Astrocyte (in vitro differentiated cells and primary cell): ENCODE data around the gene CNPY4. TPM values are rescaled to one million over a fixed set of nuclear protein-coding genes. Genes with fewer than 3 reads are reported as not detected.

Experiments used
- DNase-seq: peaks from one replicate; pipeline ENCODE4 v3.0.0-alpha.2; 2010; ENCODE audit warnings: low read depth
- FAIRE-seq: peaks from 2 replicates; lab custom pipeline; 2011; peaks lifted over from hg19 to GRCh38; lab: Jason Lieb, UNC
- H2AFZ ChIP-seq: 2 replicates; pipeline ENCODE4 v1.6.0; 2012; ENCODE audit warnings: low read depth, low read length, inconsistent platforms
- H3K27ac ChIP-seq: 2 replicates; pipeline ENCODE4 v1.5.1; 2011; ENCODE audit warnings: low read depth, low read length, inconsistent platforms
- H3K27me3 ChIP-seq: 2 replicates; pipeline ENCODE4 v1.6.0; 2011; ENCODE audit warnings: low read length, inconsistent platforms; ENCODE audit not compliant: insufficient read depth
- H3K36me3 ChIP-seq: 2 replicates; pipeline ENCODE4 v1.5.1; 2011; ENCODE audit warnings: low read length, inconsistent platforms; ENCODE audit not compliant: insufficient read depth
- H3K4me1 ChIP-seq: 2 replicates; pipeline ENCODE4 v1.5.1; 2011; ENCODE audit warnings: low read length, inconsistent platforms; ENCODE audit not compliant: insufficient read depth
- H3K4me2 ChIP-seq: 2 replicates; pipeline ENCODE4 v1.6.0; 2012; ENCODE audit warnings: low read length, inconsistent platforms
- H3K4me3 ChIP-seq: 2 replicates; pipeline ENCODE4 v1.5.1; 2011; ENCODE audit warnings: low read depth, mild to moderate bottlenecking, low read length, inconsistent platforms; ENCODE audit not compliant: insufficient read depth
- H3K79me2 ChIP-seq: 2 replicates; pipeline ENCODE4 v1.6.0; 2012; ENCODE audit warnings: mild to moderate bottlenecking, low read length, inconsistent platforms; ENCODE audit not compliant: insufficient read depth
- H3K9ac ChIP-seq: 2 replicates; pipeline ENCODE4 v1.6.0; 2012; ENCODE audit warnings: mild to moderate bottlenecking, low read length, inconsistent platforms
- H3K9me3 ChIP-seq: 2 replicates; pipeline ENCODE4 v1.5.1; 2012; ENCODE audit warnings: low read depth, mild to moderate bottlenecking, low read length, inconsistent platforms; ENCODE audit not compliant: insufficient read depth
- H4K20me1 ChIP-seq: 2 replicates; pipeline ENCODE4 v1.6.0; 2012; ENCODE audit warnings: low read length, inconsistent platforms; ENCODE audit not compliant: insufficient read depth
- H3K27ac Mint-ChIP-seq: one replicate; pipeline ENCODE4 v1.8.0; 2021; ENCODE audit warnings: mild to moderate bottlenecking, mixed read lengths; ENCODE audit not compliant: unreplicated experiment
- H3K27me3 Mint-ChIP-seq: one replicate; pipeline ENCODE4 v1.8.0; 2021; ENCODE audit warnings: low read depth, mixed read lengths; ENCODE audit not compliant: unreplicated experiment
- H3K36me3 Mint-ChIP-seq: one replicate; pipeline ENCODE4 v1.8.0; 2021; ENCODE audit warnings: low read depth, mixed read lengths; ENCODE audit not compliant: unreplicated experiment
- H3K4me1 Mint-ChIP-seq: one replicate; pipeline ENCODE4 v1.8.0; 2021; ENCODE audit warnings: low read depth, mixed read lengths; ENCODE audit not compliant: unreplicated experiment
- H3K4me3 Mint-ChIP-seq: one replicate; pipeline ENCODE4 v1.8.0; 2021; ENCODE audit warnings: mild to moderate bottlenecking, moderate library complexity, mixed read lengths; ENCODE audit not compliant: unreplicated experiment
- H3K9me3 Mint-ChIP-seq: one replicate; pipeline ENCODE4 v1.8.0; 2021; ENCODE audit warnings: mild to moderate bottlenecking, mixed read lengths; ENCODE audit not compliant: unreplicated experiment
- EZH2 ChIP-seq: IDR thresholded peaks from 2 replicates; pipeline ENCODE4 v1.6.1; 2012; ENCODE audit warnings: mild to moderate bottlenecking, low read length, inconsistent platforms; ENCODE audit not compliant: insufficient read depth
- total RNA-seq: library from RNA; stranded (reverse); gene quantifications from 2 replicates; pipeline ENCODE4 v1.2.1, GENCODE V29; 2021
- TF ChIP-seq, protein P1 (sequence below): IDR thresholded peaks from 2 replicates; pipeline ENCODE4 v1.5.1; 2011; ENCODE audit warnings: low read depth, mild to moderate bottlenecking, inconsistent platforms, low read length, moderate library complexity; ENCODE audit not compliant: insufficient read depth

The CNPY4 gene
- total RNA-seq, 1 donor from 2014 or later: 16.4 TPM

DNA sequence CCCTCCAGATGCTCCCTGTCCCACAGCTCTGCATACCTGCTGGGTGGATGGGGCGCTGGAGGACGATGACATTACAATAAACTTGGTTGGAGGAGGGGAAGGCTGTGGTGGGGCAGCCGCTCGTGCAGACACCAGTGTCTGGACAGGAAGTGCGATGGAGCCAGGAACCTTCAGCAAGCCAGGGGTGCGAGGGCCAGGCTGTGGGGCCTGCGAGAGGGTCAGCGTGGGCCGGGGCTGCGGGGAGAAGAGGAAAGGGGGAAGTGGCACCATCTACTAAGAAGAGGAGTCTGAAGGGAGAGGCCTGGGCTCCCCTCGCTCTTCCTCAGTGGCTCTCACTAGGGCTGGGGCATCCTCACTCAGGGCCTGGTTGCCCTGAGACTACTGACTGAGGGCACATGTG, 11.5 kb upstream of the CNPY4 start:
- H3K79me2 ChIP-seq: no peaks in the 10 kb centered on the region
- H3K9ac ChIP-seq: no peak overlapping the region
- no peak overlapping the region for H2AFZ ChIP-seq
- Mint-ChIP-seq H3K27ac (no peak overlapping the region), H3K9me3 (no peaks in the 10 kb centered on the region), H3K27me3 (no peaks in the 10 kb centered on the region), H3K36me3 (peaks cover 37% of the 10 kb centered on the region), H3K4me1 (peaks cover 6% of the 10 kb centered on the region), H3K4me3 (no peak overlapping the region)
- H3K4me1 ChIP-seq: peaks cover 2% of the 10 kb centered on the region
- no peak for DNase-seq
- TF ChIP-seq, protein P1, sequence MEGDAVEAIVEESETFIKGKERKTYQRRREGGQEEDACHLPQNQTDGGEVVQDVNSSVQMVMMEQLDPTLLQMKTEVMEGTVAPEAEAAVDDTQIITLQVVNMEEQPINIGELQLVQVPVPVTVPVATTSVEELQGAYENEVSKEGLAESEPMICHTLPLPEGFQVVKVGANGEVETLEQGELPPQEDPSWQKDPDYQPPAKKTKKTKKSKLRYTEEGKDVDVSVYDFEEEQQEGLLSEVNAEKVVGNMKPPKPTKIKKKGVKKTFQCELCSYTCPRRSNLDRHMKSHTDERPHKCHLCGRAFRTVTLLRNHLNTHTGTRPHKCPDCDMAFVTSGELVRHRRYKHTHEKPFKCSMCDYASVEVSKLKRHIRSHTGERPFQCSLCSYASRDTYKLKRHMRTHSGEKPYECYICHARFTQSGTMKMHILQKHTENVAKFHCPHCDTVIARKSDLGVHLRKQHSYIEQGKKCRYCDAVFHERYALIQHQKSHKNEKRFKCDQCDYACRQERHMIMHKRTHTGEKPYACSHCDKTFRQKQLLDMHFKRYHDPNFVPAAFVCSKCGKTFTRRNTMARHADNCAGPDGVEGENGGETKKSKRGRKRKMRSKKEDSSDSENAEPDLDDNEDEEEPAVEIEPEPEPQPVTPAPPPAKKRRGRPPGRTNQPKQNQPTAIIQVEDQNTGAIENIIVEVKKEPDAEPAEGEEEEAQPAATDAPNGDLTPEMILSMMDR: no peak
- no peak for TF ChIP-seq EZH2
- H3K4me2 ChIP-seq: no peak overlapping the region
- H3K27ac ChIP-seq: no peak overlapping the region
- H3K9me3 ChIP-seq: no peaks in the 10 kb centered on the region
- H3K36me3 ChIP-seq: peaks cover 21% of the 10 kb centered on the region
- no peak for FAIRE-seq
- peaks cover 13% of the 10 kb centered on the region for H4K20me1 ChIP-seq
- no peak overlapping the region for H3K4me3 ChIP-seq
- no peaks in the 10 kb centered on the region for H3K27me3 ChIP-seq

DNA sequence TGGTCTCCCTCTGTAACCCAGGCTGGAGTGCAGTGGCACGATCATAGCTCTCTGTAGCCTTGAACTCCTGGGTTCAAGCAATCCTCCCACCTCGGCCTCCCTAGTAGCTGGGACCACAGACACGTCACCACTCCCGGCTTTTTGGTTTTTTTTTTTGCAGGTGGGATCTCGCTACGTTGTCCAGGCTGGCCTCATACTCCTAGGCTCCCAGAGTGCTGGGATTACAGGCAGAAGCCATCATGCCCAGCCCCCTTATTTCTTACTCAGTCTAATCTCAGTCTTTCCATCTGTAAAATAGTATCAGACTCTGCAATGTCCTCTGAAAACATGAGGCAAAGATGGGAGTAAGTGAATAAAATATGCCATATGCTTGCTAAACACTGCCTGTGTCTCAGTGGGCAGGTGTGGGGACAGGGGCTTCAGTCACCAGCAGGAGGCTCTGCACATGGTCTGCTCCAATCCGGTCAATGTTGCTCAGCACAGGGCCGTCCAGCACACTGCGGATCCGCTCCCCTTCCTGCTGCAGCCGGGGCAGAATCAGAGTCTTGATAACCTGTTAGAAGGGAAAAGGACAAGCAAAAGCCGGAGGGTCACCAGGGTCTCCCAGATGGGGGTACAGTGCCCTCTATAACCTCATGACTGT, 9.8 kb upstream of the CNPY4 start:
- no peaks in the 10 kb centered on the region for H3K4me1 Mint-ChIP-seq
- H4K20me1 ChIP-seq: peaks cover 13% of the 10 kb centered on the region
- no peak overlapping the region for H3K4me3 Mint-ChIP-seq
- H3K4me3 ChIP-seq: no peak overlapping the region
- no peaks in the 10 kb centered on the region for H3K27me3 Mint-ChIP-seq
- no peak overlapping the region for H3K27ac Mint-ChIP-seq
- no peaks in the 10 kb centered on the region for H3K4me1 ChIP-seq
- no peak overlapping the region for H2AFZ ChIP-seq
- H3K9me3 Mint-ChIP-seq: no peaks in the 10 kb centered on the region
- DNase-seq (no peak), FAIRE-seq (no peak)
- no peak overlapping the region for H3K27ac ChIP-seq
- H3K4me2 ChIP-seq: no peak overlapping the region
- H3K9ac ChIP-seq: no peak overlapping the region
- peaks cover 21% of the 10 kb centered on the region for H3K36me3 ChIP-seq
- TF ChIP-seq, protein P1: no peak
- TF ChIP-seq EZH2: no peak
- H3K9me3 ChIP-seq: no peaks in the 10 kb centered on the region
- H3K79me2 ChIP-seq: no peaks in the 10 kb centered on the region
- no peaks in the 10 kb centered on the region for H3K27me3 ChIP-seq
- peaks cover 39% of the 10 kb centered on the region for H3K36me3 Mint-ChIP-seq

DNA sequence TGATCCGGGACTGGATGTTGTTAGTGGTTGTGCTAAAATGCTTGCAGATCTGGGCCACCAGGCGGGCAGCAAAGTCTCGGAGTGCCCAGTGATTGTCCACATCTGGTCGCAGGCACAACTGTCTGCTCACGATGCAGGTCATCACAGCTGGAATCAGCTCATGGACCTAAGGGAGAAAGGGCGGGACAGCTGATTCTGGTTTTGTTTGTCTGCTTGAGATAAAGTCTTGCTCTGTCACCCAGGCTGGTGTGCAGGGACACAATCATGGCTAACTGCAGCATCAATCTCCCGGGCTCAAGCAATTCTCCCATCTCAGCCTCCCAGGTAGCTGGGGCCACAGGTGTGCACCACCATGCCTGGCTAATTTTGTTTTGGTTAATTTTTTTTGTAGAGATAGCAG, 8.3 kb upstream of the CNPY4 start:
- H2AFZ ChIP-seq: no peak overlapping the region
- DNase-seq (no peak), FAIRE-seq (no peak)
- H4K20me1 ChIP-seq: peaks cover 13% of the 10 kb centered on the region
- Mint-ChIP-seq H3K9me3 (no peaks in the 10 kb centered on the region), H3K4me3 (no peak overlapping the region), H3K27me3 (no peaks in the 10 kb centered on the region), H3K27ac (no peak overlapping the region), H3K4me1 (no peaks in the 10 kb centered on the region), H3K36me3 (peaks cover 37% of the 10 kb centered on the region)
- H3K9me3 ChIP-seq: no peaks in the 10 kb centered on the region
- H3K4me2 ChIP-seq: no peak overlapping the region
- no peak overlapping the region for H3K9ac ChIP-seq
- no peaks in the 10 kb centered on the region for H3K27me3 ChIP-seq
- H3K27ac ChIP-seq: no peak overlapping the region
- H3K36me3 ChIP-seq: peaks cover 17% of the 10 kb centered on the region
- no peaks in the 10 kb centered on the region for H3K79me2 ChIP-seq
- H3K4me1 ChIP-seq: no peaks in the 10 kb centered on the region
- TF ChIP-seq EZH2: no peak
- TF ChIP-seq, protein P1: no peak
- H3K4me3 ChIP-seq: no peak overlapping the region
